HUES64 (cell line): Measurements from ENCODE around the gene PLEKHA6.

Experiments used
- H3K27ac ChIP-seq: 2 replicates; pipeline ENCODE4 v1.7.0; 2013; ENCODE audit warnings: low read depth, low read length, inconsistent platforms
- H3K27me3 ChIP-seq: 2 replicates; pipeline ENCODE4 v1.6.1; 2013; ENCODE audit warnings: mild to moderate bottlenecking, low read length; ENCODE audit not compliant: insufficient read depth
- H3K36me3 ChIP-seq: 2 replicates; pipeline ENCODE4 v1.6.1; 2013; ENCODE audit warnings: mild to moderate bottlenecking, low read length; ENCODE audit not compliant: insufficient read depth
- H3K4me1 ChIP-seq: 2 replicates; pipeline ENCODE4 v1.6.1; 2013; ENCODE audit warnings: mild to moderate bottlenecking, low read length, moderate library complexity; ENCODE audit not compliant: insufficient read depth
- H3K4me3 ChIP-seq: 2 replicates; pipeline ENCODE4 v1.5.1; 2013; ENCODE audit warnings: mild to moderate bottlenecking, low read length, moderate library complexity
- H3K9ac ChIP-seq: 2 replicates; pipeline ENCODE4 v1.6.1; 2013; ENCODE audit warnings: mild to moderate bottlenecking, low read depth, low read length
- H3K9me3 ChIP-seq: 2 replicates; pipeline ENCODE4 v1.6.1; 2013; ENCODE audit warnings: low read depth, low read length; ENCODE audit not compliant: insufficient read depth
- WGBS: fragments of 150-250, 120-280 bp; methylation state at CpG from one replicate; pipeline ENCODE4 v1.1.7; 2013; ENCODE audit warnings: missing lambda C conversion rate; 5-methylcytosine and 5-hydroxymethylcytosine counted together

Gene PLEKHA6

DNA sequence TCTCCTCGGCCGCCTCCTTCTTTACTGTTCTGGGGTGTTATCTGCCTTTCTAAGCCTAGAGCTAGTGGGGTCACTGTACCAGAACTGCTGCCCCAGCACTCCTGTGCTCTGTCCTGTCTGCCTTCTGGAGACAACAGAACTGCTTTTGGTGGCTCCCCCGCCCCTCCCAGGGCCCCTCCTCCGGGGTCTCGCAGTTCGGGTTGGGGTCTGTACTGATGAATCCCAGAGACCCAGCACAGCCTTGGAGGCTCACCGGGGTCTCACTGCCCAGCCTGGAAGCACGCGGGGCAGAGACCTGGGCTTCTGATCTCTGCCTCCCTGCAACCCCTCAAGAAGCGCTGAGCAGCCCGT, 3.2 kb upstream of the PLEKHA6 start:
- 65% methylated on average over 11 of the region's 11 CpGs for WGBS
- peak overlapping the region; percentile 45 for H3K4me3 ChIP-seq
- H3K27ac ChIP-seq: no peak overlapping the region
- peaks cover 28% of the 10 kb centered on the region for H3K27me3 ChIP-seq
- peaks cover 18% of the 10 kb centered on the region for H3K4me1 ChIP-seq
- H3K9ac ChIP-seq: peak overlapping the region; percentile 19; the same call in 1 of the 2 replicates
- H3K36me3 ChIP-seq: no peaks in the 10 kb centered on the region
- no peaks in the 10 kb centered on the region for H3K9me3 ChIP-seq

DNA sequence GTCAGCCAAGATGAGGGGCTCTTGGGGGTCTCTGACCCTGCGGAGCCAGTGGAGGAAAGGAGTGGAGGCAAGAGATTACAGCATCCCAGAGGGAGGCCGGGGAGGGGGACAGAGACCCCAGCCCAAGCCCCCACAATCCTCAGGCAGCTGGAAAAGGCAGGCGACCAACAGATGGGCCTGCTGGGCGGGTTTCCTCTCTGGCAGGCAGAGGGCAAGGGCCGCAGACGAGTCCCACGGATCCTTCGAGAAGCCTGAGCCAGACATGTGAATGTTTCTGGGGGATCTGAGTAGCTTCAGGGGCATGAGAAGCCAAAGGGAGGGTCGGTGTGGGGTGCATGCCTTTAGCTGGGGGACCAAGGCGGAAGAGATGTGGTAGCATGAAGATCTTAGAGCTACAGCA, 2.1 kb upstream of the PLEKHA6 start:
- no peaks in the 10 kb centered on the region for H3K9me3 ChIP-seq
- H3K27me3 ChIP-seq: peaks cover 28% of the 10 kb centered on the region
- H3K4me3 ChIP-seq: no peak overlapping the region
- no peak overlapping the region for H3K9ac ChIP-seq
- H3K27ac ChIP-seq: no peak overlapping the region
- H3K36me3 ChIP-seq: no peaks in the 10 kb centered on the region
- H3K4me1 ChIP-seq: peaks cover 24% of the 10 kb centered on the region
- WGBS: 85% methylated on average over 10 of the region's 10 CpGs

- Histone ChIP-seq H3K9me3 (no peaks in the 10 kb centered on the region), H3K4me1 (peaks cover 24% of the 10 kb centered on the region), H3K9ac (no peak overlapping the region), H3K36me3 (no peaks in the 10 kb centered on the region), H3K27me3 (peaks cover 28% of the 10 kb centered on the region), H3K4me3 (no peak overlapping the region), H3K27ac (no peak overlapping the region)
- WGBS: 91% methylated on average over 2 of the region's 2 CpGs
Measured at GRCh38 chr1:204361341-204361771, 1.6 kb upstream of the PLEKHA6 start.

DNA sequence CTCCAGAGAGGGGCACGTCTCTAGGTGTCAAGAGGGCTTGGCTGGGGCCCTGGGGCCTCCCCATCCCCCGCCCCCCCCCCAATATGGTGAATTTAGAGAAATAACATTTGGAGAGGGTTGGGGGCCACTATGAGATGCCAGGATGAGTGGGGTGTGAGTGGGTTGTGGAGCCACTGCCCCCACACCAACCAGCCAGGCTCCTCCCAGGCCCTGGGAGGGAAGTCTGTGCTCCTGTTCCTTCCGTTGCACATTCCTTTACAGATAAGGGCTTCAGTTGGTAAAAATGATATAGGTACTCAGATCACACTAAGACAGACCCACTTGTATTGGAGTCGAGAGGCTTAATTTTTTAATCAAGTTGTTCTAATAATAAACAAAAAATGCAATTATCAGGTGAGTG, 585 bp upstream of the PLEKHA6 start:
- H3K27ac ChIP-seq: no peak overlapping the region
- H3K4me1 ChIP-seq: peaks cover 24% of the 10 kb centered on the region
- H3K27me3 ChIP-seq: peaks cover 28% of the 10 kb centered on the region
- no peak overlapping the region for H3K4me3 ChIP-seq
- no peak overlapping the region for H3K9ac ChIP-seq
- H3K36me3 ChIP-seq: no peaks in the 10 kb centered on the region
- H3K9me3 ChIP-seq: no peaks in the 10 kb centered on the region
- WGBS: 50% methylated on average over 1 of the region's 4 CpGs

DNA sequence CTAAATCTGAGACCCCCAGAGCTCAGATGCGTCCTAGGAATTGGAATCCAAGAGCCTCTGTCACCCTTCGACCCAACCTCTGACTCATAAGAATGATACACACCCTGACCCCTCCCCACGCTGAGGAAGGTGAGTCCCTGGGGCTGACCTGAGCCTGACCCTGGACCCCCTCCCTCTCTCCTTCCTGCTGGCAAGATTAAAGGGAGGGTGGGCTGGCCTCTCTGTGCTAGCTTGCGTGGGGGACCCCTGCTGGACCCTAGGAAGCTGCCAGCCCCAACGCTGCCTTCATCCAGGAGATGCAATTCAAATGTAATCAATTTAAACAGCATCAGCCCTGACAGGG, 627 bp downstream of the PLEKHA6 start:
- peaks cover 24% of the 10 kb centered on the region for H3K4me1 ChIP-seq
- no peak overlapping the region for H3K27ac ChIP-seq
- H3K9ac ChIP-seq: no peak overlapping the region
- no peaks in the 10 kb centered on the region for H3K36me3 ChIP-seq
- H3K9me3 ChIP-seq: no peaks in the 10 kb centered on the region
- 7% methylated on average over 5 of the region's 5 CpGs for WGBS
- no peak overlapping the region for H3K4me3 ChIP-seq
- peaks cover 20% of the 10 kb centered on the region for H3K27me3 ChIP-seq

DNA sequence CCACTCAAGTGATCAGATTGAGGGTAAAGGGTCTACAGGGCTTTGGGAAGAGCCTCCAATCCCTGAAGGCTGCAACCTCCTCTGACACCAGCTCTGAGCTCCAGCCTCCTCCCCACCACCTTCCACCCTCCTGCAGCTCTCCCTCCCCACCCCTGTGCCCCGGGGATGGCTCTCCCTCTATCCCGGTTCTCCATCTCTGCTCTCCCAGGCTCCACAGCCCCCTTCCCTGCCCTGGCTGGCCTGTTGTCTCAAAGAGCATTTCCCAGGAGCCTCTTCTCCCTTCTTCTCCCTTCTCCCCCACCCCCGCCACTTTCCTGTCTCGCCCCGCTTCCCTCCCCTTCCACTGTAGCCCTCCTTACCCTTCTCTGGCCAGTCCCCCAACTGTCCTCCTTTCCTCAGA, 1.1 kb downstream of the PLEKHA6 start:
- Histone ChIP-seq H3K9ac (no peak overlapping the region), H3K4me3 (no peak overlapping the region), H3K27me3 (peaks cover 16% of the 10 kb centered on the region), H3K36me3 (no peaks in the 10 kb centered on the region), H3K4me1 (peaks cover 24% of the 10 kb centered on the region), H3K27ac (no peak overlapping the region), H3K9me3 (no peaks in the 10 kb centered on the region)
- WGBS: 33% methylated on average over 5 of the region's 5 CpGs

DNA sequence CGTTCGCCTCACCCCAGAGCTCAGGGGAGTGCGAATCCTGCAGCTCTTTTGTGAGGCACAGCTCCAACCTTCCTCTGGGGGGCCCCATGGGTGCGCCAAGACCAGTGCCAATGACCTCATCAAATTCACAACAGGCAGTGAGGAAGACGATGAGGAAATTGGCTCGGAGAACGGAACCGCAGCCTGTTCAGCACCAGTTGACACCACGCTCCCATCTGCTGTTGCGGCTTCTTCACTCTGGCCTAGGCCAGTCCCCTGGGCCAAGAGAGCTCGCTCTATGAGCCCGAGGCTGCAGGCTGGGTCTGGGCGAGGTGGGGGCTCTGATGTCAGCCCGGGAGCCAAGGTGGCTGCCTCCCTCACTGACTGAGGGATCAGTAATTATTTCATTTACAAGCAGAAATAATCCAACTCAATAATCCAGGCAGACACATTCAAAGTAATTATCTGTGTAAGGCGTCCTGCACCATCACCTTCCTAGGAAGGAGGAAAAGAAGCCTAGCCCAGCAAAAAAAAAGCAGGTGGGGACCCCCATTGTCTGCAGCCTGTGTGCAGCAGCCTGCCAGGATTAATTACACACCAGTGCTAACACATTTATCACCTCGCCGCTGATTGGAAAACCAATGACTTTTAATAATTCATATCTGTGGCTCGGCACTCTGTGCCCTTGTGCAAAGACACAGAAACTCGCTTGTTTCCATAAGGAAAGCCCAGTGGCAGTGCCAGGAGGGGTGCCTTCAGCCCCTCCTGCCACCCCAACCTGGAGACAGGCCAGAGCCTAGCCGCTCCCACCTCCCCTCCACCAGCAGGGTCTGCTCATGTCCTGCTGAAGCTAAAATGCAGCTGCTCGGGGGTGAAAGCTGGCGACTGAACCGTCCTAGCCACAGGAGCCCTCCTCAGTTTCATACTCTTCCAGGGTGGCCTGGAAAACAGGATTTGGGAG, 1.9 kb downstream of the PLEKHA6 start:
- Histone ChIP-seq H3K27me3 (peaks cover 10% of the 10 kb centered on the region), H3K27ac (no peak overlapping the region), H3K9me3 (no peaks in the 10 kb centered on the region), H3K9ac (no peak overlapping the region), H3K4me3 (no peak overlapping the region), H3K36me3 (no peaks in the 10 kb centered on the region), H3K4me1 (peaks cover 24% of the 10 kb centered on the region)
- WGBS: 75% methylated on average over 23 of the region's 23 CpGs

DNA sequence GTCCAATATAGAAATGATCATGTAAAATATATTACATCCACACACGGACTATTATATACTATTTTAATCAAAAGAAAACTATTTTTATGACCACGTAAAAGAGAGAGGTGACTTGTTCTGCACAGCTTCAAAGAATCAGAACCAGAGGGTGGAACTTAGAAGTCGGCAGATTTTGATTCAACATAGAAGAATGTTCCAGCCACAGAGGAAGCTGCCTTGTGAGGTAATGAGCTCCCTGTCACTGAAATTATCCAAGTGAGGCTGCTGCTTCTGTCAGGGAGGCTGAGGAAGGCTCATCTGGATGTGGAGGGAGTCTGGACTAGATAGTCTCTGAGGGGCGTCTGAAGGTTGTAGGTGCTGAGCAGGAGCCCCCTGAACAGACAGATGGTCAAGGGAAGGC, 2.7 kb downstream of the PLEKHA6 start:
- Histone ChIP-seq H3K9ac (no peak overlapping the region), H3K9me3 (no peaks in the 10 kb centered on the region), H3K4me3 (no peak overlapping the region), H3K4me1 (peaks cover 24% of the 10 kb centered on the region), H3K27ac (no peak overlapping the region), H3K36me3 (no peaks in the 10 kb centered on the region), H3K27me3 (0 out of 2 replicates have a peak, but pooled peaks cover 2% of the 10 kb centered on the region)
- 95% methylated on average over 3 of the region's 4 CpGs for WGBS

DNA sequence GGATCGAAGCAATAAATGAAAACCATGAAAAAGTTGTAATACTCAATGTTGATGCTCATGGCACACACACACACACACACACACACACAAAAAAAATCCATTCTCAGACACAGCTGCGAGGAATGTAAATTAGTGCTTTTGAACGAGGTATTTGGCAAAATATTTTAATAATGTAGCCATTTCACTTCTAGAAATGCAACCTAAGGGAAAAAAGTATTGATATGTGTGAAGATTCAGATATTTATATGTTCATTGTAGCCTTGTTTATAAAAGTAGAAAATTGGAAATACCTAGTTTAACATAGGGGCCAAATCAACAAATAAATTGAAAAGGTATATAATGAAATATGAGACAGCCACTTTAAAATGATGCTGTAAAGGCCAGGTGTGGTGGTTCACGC, 3.8 kb downstream of the PLEKHA6 start:
- no peaks in the 10 kb centered on the region for H3K36me3 ChIP-seq
- no peak overlapping the region for H3K4me3 ChIP-seq
- H3K27me3 ChIP-seq: no peaks in the 10 kb centered on the region
- H3K27ac ChIP-seq: no peak overlapping the region
- H3K4me1 ChIP-seq: peaks cover 30% of the 10 kb centered on the region
- no peaks in the 10 kb centered on the region for H3K9me3 ChIP-seq
- no peak overlapping the region for H3K9ac ChIP-seq
- 90% methylated on average over 3 of the region's 4 CpGs for WGBS

DNA sequence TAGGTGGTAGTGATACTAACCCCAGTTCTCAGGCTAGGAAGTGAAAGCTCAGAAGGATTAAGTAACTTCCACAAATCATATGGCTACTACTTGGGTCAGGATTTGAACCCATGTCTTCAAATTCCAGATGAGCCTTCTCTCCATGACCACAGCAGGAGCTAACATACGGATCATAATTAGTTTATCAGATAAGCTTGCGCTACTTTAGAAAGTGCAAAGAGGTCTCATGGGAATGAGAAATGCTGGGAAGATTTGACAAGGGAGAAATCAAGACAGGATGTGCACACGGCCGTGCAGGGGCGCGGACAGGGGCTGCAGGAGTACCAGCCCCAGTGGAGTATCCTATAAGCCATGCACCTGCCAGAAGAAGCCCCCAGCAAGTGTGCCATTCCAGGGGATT, 5.2 kb downstream of the PLEKHA6 start:
- no peak overlapping the region for H3K9ac ChIP-seq
- no peaks in the 10 kb centered on the region for H3K36me3 ChIP-seq
- H3K4me1 ChIP-seq: peaks cover 32% of the 10 kb centered on the region
- 73% methylated on average over 6 of the region's 6 CpGs for WGBS
- no peaks in the 10 kb centered on the region for H3K27me3 ChIP-seq
- H3K27ac ChIP-seq: no peak overlapping the region
- no peak overlapping the region for H3K4me3 ChIP-seq
- no peaks in the 10 kb centered on the region for H3K9me3 ChIP-seq

DNA sequence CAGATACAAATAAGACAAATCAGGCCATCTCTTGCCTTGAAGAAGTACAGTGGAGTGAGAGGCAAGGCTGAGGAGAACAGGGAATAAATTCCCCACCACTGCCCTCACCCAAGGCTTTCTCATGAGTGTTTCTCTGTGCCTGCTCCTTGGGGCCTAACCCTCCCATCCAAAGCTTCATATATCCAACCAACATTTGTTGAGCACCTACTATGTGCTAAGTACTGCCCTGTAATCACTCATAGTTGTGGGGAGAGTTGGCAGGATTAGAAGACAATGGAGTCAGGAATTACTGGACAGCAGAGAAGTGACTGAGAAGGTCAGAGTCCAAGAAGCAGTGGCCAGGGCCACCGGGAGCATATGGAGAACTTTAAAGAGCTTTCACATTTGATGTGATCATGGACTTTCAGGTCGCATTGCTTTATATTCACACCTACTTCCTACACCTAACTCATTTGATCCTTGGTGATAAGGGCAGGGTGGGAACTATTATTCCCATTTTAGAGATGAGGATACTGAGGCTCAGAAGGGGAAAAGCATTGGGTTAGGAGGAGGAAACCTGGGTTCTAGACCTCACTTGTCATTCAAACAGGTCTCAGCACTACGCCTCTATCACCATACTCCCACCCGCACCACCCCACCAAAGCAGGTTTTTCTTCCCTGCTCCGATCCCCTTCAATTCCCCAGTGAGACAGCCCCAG, 6.4 kb downstream of the PLEKHA6 start:
- peaks cover 24% of the 10 kb centered on the region for H3K4me1 ChIP-seq
- H3K36me3 ChIP-seq: no peaks in the 10 kb centered on the region
- no peaks in the 10 kb centered on the region for H3K9me3 ChIP-seq
- no peak overlapping the region for H3K27ac ChIP-seq
- H3K4me3 ChIP-seq: no peak overlapping the region
- no peaks in the 10 kb centered on the region for H3K27me3 ChIP-seq
- WGBS: 92% methylated on average over 4 of the region's 5 CpGs
- no peak overlapping the region for H3K9ac ChIP-seq
